ENCODE results near the gene FGGY.

The FGGY gene

DNA sequence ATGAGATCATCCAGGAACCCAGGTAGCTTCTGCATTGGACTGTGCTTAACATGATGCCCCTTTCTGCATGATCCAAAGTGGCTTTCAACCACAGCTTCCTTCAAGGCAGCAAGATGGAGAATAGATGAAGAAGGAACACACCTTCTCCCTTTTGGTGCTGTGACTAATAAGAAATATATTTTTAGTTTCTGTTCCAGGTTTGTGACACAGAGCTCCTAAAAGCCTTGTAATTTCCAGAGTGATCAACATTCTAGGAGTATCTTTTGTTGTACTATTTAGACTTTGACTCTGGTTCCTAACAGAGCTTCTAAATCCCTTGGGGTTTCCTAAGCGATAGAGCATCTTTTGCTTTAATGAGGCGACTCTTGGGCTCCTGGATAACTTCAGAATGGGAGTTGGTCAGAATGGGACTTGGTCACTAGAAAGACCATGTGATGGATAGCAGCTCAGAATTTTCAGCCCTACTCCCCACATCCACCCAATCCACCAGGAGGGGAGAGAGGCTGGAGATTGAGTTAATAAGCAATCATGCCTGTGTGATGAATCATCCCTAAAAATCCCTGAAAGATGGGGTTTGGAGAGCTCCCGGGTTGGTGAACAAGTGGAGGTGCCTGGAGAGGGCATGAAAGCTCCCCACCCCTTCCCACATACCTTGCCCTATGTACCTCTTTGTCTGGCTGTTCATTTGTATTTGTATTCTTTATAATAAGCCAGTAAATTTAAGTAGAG is 134.8 kb downstream of the FGGY start:
- no peak overlapping the region for H3K4me3 ChIP-seq (ENCODE audit: insufficient read depth, low read depth, low read length)
- no peaks in the 10 kb centered on the region for H3K36me3 ChIP-seq (ENCODE audit: control insufficient read depth, insufficient read depth, low read length)
- H3K27me3 ChIP-seq (ENCODE audit: control insufficient read depth, insufficient read depth, low read length, poor library complexity, severe bottlenecking): no peaks in the 10 kb centered on the region
- no peaks in the 10 kb centered on the region for H3K4me1 ChIP-seq (ENCODE audit: control insufficient read depth, insufficient read depth, low read length)
- H3K27ac ChIP-seq (ENCODE audit: insufficient read depth, low read depth, low read length, poor library complexity, severe bottlenecking): no peak overlapping the region
- H3K9me3 ChIP-seq (ENCODE audit: control insufficient read depth, low read length): no peaks in the 10 kb centered on the region
- WGBS, 2 experiments: 96 to 97% methylated on average over 3 of the region's 3 CpGs

DNA sequence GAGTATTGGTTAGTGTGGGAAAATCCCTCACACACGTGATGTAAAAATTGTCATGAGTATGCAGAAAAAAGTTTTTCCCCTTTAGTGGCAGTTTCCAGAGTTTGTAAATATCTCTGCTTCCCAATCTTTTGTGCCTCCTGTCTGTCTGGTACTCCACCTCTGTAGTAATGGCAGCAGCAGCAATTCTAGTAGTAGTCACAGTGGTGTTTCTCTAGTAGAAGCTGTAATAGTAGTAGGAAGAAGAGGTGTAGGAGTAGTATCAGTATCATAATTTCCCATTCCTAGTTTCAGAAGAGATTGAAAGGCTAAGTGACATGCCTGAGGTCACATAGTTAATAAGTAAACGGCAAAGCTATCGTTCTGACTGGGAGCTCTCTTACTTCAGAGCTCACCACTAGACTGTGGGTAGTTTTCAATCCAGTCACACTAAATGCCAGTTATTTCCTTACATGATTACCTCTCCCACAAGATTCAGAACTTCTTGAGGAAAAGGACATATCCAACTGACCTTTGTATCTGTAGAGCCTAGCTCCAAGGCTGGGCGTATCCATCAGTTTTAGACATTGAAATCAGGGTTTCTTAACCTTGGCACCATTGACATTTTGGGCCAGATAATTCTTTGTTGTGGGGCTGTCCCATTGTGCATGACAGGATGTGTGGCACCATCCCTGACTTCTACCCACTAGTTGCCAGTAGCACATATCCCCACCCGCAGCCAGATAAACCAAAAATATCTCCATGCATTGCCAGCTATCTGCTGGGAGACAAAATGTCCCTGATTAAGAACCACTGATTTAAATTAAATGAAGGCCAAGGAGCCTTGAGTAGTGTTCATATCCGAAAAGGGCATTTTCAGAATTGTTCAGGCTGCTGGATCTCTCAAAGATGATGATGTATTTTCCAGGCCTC is 135.9 kb downstream of the FGGY start:
- H3K36me3 ChIP-seq (ENCODE audit: control insufficient read depth, insufficient read depth, low read length): no peaks in the 10 kb centered on the region
- WGBS, 2 experiments: 95 to 98% methylated on average over 6 of the region's 6 CpGs
- no peaks in the 10 kb centered on the region for H3K4me1 ChIP-seq (ENCODE audit: control insufficient read depth, insufficient read depth, low read length)
- no peaks in the 10 kb centered on the region for H3K9me3 ChIP-seq (ENCODE audit: control insufficient read depth, low read length)
- H3K4me3 ChIP-seq (ENCODE audit: insufficient read depth, low read depth, low read length): no peak overlapping the region
- no peak overlapping the region for H3K27ac ChIP-seq (ENCODE audit: insufficient read depth, low read depth, low read length, poor library complexity, severe bottlenecking)
- no peaks in the 10 kb centered on the region for H3K27me3 ChIP-seq (ENCODE audit: control insufficient read depth, insufficient read depth, low read length, poor library complexity, severe bottlenecking)

DNA sequence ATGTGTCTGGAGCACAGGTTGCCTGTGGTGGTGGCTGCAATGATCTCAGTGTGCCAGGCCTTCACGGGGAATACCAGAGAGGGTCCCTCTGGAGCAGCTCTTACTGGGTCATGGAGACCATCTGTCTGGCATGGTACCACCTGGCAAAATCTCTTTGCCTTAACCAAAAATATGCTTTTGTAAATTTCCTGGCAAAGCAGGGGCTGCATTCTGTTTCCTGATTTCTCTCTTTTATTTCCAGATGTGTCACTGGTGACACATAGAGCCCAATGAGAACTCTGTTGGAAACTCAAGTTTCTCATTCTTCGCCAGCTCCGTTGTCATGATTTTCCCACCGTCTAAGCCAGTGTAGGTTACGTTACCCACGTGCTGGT is 136.5 kb downstream of the FGGY start:
- H3K27ac ChIP-seq (ENCODE audit: insufficient read depth, low read depth, low read length, poor library complexity, severe bottlenecking): no peak overlapping the region
- H3K9me3 ChIP-seq (ENCODE audit: control insufficient read depth, low read length): no peaks in the 10 kb centered on the region
- H3K36me3 ChIP-seq (ENCODE audit: control insufficient read depth, insufficient read depth, low read length): no peaks in the 10 kb centered on the region
- H3K4me3 ChIP-seq (ENCODE audit: insufficient read depth, low read depth, low read length): no peak overlapping the region
- H3K27me3 ChIP-seq (ENCODE audit: control insufficient read depth, insufficient read depth, low read length, poor library complexity, severe bottlenecking): no peaks in the 10 kb centered on the region
- 94% methylated on average over 6 of the region's 6 CpGs for WGBS, 2 experiments
- H3K4me1 ChIP-seq (ENCODE audit: control insufficient read depth, insufficient read depth, low read length): no peaks in the 10 kb centered on the region

DNA sequence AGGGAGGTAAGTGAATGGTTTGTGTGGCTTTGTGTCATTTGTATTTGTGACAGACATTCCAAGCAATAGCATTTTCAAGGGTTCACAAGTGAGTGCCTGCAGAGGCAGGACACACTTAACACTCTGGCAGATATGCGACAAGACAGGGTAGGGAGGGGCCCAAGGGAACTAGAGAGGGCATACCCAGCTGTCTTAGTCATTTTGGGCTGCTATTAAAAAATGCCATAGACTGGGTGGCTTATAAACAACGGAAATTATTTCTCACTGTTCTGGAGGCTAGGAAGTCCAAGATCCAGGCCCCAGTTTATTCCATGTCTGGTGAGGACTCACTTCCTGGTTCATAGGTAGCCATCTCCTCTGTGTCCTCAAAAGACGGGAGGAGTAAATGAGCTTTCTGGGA is 137.4 kb downstream of the FGGY start:
- 92% methylated on average over 3 of the region's 3 CpGs for WGBS, 2 experiments
- H3K36me3 ChIP-seq (ENCODE audit: control insufficient read depth, insufficient read depth, low read length): no peaks in the 10 kb centered on the region
- no peaks in the 10 kb centered on the region for H3K9me3 ChIP-seq (ENCODE audit: control insufficient read depth, low read length)
- no peak overlapping the region for H3K27ac ChIP-seq (ENCODE audit: insufficient read depth, low read depth, low read length, poor library complexity, severe bottlenecking)
- no peaks in the 10 kb centered on the region for H3K27me3 ChIP-seq (ENCODE audit: control insufficient read depth, insufficient read depth, low read length, poor library complexity, severe bottlenecking)
- no peak overlapping the region for H3K4me3 ChIP-seq (ENCODE audit: insufficient read depth, low read depth, low read length)
- H3K4me1 ChIP-seq (ENCODE audit: control insufficient read depth, insufficient read depth, low read length): no peaks in the 10 kb centered on the region

DNA sequence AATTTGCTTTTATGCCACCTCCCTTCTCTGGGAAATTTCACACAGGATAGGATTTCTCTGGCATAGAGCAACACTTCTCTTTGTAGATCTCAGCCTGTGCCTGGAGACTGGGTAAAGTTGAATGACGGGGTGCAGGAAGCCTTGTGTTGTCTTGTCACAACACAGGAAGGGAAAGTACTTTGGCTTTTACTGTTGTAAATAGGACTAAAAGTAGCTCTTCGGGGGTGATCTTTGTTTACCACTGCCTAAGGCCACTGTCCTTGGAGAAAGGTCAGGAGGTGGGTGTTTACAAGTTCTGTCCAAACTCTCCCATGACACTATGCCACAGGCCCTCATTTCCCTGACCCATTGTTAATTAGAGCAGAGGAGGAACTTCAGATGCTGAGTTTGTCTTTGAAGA is 139.7 kb downstream of the FGGY start:
- H3K4me3 ChIP-seq (ENCODE audit: insufficient read depth, low read depth, low read length): no peak overlapping the region
- H3K4me1 ChIP-seq (ENCODE audit: control insufficient read depth, insufficient read depth, low read length): no peaks in the 10 kb centered on the region
- H3K9me3 ChIP-seq (ENCODE audit: control insufficient read depth, low read length): no peaks in the 10 kb centered on the region
- H3K27me3 ChIP-seq (ENCODE audit: control insufficient read depth, insufficient read depth, low read length, poor library complexity, severe bottlenecking): no peaks in the 10 kb centered on the region
- WGBS, 2 experiments: 67 to 71% methylated on average over 2 of the region's 2 CpGs
- no peaks in the 10 kb centered on the region for H3K36me3 ChIP-seq (ENCODE audit: control insufficient read depth, insufficient read depth, low read length)
- no peak overlapping the region for H3K27ac ChIP-seq (ENCODE audit: insufficient read depth, low read depth, low read length, poor library complexity, severe bottlenecking)

DNA sequence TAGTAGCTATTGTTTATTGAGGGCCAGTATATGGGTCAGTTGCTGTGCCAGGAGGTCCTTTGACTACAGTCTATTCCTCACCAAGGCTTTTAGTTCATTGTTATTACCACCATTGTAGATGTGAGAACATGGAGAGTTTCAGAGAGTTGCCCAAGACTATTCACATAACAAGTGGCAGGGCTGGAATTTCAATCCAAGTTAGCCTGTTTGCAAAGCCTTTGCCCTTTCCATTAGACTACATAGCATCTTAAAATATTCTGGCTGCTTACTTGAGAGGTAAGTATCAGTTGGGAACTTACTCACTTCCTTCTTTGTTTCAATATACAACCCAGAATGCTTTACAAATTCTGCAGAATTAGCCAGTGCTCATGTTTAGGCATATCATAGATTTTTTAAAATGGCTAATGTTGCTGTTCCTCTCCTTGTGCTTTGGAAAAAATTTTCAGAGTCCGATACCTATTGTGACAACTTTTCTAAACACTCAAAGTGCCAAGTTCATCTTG is 141.2 kb downstream of the FGGY start:
- no peaks in the 10 kb centered on the region for H3K27me3 ChIP-seq (ENCODE audit: control insufficient read depth, insufficient read depth, low read length, poor library complexity, severe bottlenecking)
- no peaks in the 10 kb centered on the region for H3K9me3 ChIP-seq (ENCODE audit: control insufficient read depth, low read length)
- WGBS, 2 experiments: 49 to 71% methylated on average over 1 of the region's 1 CpG
- H3K36me3 ChIP-seq (ENCODE audit: control insufficient read depth, insufficient read depth, low read length): no peaks in the 10 kb centered on the region
- H3K4me3 ChIP-seq (ENCODE audit: insufficient read depth, low read depth, low read length): no peak overlapping the region
- H3K4me1 ChIP-seq (ENCODE audit: control insufficient read depth, insufficient read depth, low read length): no peaks in the 10 kb centered on the region
- no peak overlapping the region for H3K27ac ChIP-seq (ENCODE audit: insufficient read depth, low read depth, low read length, poor library complexity, severe bottlenecking)

DNA sequence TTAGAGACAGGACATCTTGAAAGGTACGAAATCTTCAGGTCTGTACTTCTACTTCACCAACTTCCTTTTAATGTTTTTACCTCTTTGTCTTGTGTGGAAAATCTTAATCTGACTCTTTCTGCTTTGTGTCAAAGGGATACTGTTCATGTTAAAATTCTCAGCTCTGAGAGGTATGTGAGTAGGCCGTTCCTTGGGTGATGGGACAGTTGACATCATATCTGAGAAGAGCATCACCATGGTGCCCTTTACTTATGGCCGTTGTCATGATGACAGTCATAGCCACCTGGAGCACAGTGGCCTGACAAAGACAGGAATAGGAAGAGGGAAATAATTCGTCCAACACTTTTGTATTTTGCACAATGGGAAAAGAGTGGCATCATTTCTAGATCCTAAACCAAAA is 145.6 kb downstream of the FGGY start:
- no peaks in the 10 kb centered on the region for H3K9me3 ChIP-seq (ENCODE audit: control insufficient read depth, low read length)
- no peaks in the 10 kb centered on the region for H3K36me3 ChIP-seq (ENCODE audit: control insufficient read depth, insufficient read depth, low read length)
- peaks cover 8% of the 10 kb centered on the region for H3K4me1 ChIP-seq (ENCODE audit: control insufficient read depth, insufficient read depth, low read length)
- no peaks in the 10 kb centered on the region for H3K27me3 ChIP-seq (ENCODE audit: control insufficient read depth, insufficient read depth, low read length, poor library complexity, severe bottlenecking)
- no peak overlapping the region for H3K4me3 ChIP-seq (ENCODE audit: insufficient read depth, low read depth, low read length)
- 89 to 97% methylated on average over 3 to 4 of the region's 4 CpGs for WGBS, 2 experiments
- H3K27ac ChIP-seq (ENCODE audit: insufficient read depth, low read depth, low read length, poor library complexity, severe bottlenecking): no peak overlapping the region

DNA sequence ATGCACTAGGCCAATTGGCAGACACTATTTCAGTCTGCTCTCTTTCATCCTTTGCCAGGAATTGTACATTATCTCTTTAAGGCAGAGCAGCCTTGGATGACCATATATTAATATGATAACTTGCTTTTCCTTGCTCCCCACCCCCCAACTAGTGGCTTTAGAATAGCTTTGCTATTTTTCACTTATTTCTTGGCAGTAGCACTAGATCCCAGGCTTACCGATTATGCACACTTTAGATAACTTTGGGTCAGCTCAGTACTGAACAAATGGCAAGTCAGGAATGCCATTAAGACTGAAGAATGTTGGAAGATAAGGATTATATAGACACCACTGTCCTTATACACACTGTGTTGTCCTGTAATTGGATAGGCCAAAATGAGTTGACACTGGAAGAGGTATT is 146.4 kb downstream of the FGGY start:
- Histone ChIP-seq H3K4me3 (ENCODE audit: insufficient read depth, low read depth, low read length) (no peak overlapping the region), H3K27ac (ENCODE audit: insufficient read depth, low read depth, low read length, poor library complexity, severe bottlenecking) (no peak overlapping the region), H3K36me3 (ENCODE audit: control insufficient read depth, insufficient read depth, low read length) (no peaks in the 10 kb centered on the region), H3K9me3 (ENCODE audit: control insufficient read depth, low read length) (no peaks in the 10 kb centered on the region), H3K27me3 (ENCODE audit: control insufficient read depth, insufficient read depth, low read length, poor library complexity, severe bottlenecking) (no peaks in the 10 kb centered on the region), H3K4me1 (ENCODE audit: control insufficient read depth, insufficient read depth, low read length) (peaks cover 8% of the 10 kb centered on the region)
- WGBS, 2 experiments: 91 to 100% methylated on average over 1 of the region's 1 CpG

DNA sequence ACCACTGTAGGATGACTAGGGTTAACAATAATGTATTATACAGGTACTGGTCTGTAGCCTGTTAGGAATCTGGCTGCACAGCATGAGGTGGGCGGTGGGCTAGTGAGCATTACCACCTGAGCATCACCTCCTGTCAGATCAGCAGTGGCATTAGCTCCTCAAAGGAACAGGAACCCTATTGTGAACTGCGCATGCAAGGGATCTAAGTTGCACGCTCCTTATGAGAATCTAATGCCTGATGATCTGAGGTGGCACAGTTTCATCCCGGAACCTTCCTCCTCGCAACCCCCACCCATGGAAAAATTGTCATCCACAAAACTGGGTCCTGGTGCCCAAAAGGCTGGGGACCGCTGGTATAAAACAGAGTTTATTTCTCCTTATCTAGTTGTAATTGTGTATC is 147.6 kb downstream of the FGGY start:
- H3K27ac ChIP-seq (ENCODE audit: insufficient read depth, low read depth, low read length, poor library complexity, severe bottlenecking): no peak overlapping the region
- no peaks in the 10 kb centered on the region for H3K27me3 ChIP-seq (ENCODE audit: control insufficient read depth, insufficient read depth, low read length, poor library complexity, severe bottlenecking)
- no peaks in the 10 kb centered on the region for H3K36me3 ChIP-seq (ENCODE audit: control insufficient read depth, insufficient read depth, low read length)
- WGBS, 2 experiments: 91 to 95% methylated on average over 6 of the region's 6 CpGs
- no peak overlapping the region for H3K4me3 ChIP-seq (ENCODE audit: insufficient read depth, low read depth, low read length)
- peaks cover 8% of the 10 kb centered on the region for H3K4me1 ChIP-seq (ENCODE audit: control insufficient read depth, insufficient read depth, low read length)
- no peaks in the 10 kb centered on the region for H3K9me3 ChIP-seq (ENCODE audit: control insufficient read depth, low read length)

DNA sequence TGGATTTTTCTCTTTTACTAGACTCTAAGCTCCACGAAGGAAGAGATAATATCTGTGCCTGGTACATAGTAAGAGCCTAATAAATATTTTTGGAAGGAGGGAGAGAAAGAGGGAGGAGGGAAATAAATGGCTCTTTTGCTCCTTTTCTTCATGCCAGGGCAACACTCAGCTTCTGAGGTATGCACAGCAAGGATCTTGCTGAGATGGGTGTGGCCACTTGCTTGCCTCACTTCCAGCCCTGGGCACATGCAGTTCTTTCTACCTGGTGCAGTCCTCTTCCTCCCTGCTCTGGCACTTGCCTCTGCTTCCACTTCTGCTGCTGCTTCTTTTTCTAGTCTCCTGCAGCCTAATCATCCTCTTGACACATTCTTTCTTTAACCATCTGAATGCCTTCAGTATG is 148.1 kb downstream of the FGGY start:
- Histone ChIP-seq H3K27ac (ENCODE audit: insufficient read depth, low read depth, low read length, poor library complexity, severe bottlenecking) (no peak overlapping the region), H3K4me1 (ENCODE audit: control insufficient read depth, insufficient read depth, low read length) (peaks cover 8% of the 10 kb centered on the region), H3K4me3 (ENCODE audit: insufficient read depth, low read depth, low read length) (no peak overlapping the region)

More for the DNA sequence above, 148.1 kb downstream of the FGGY start:
- no peaks in the 10 kb centered on the region for H3K9me3 ChIP-seq (ENCODE audit: control insufficient read depth, low read length)
- H3K27me3 ChIP-seq (ENCODE audit: control insufficient read depth, insufficient read depth, low read length, poor library complexity, severe bottlenecking): no peaks in the 10 kb centered on the region
- H3K36me3 ChIP-seq (ENCODE audit: control insufficient read depth, insufficient read depth, low read length): no peaks in the 10 kb centered on the region
- 88 to 100% methylated on average over 1 of the region's 1 CpG for WGBS, 2 experiments

Data from ectodermal cell (in vitro differentiated cells).